ENCODE measurements around the gene SEL1L3.

Gene SEL1L3

GRCh38 chr4:25760048-25760447 lies 102.7 kb downstream of the SEL1L3 start:
- no peak overlapping the region for H3K9ac ChIP-seq (ENCODE audit: low read length)
- no peak overlapping the region for H2AFZ ChIP-seq (ENCODE audit: low read depth, low read length)
- H3K4me2 ChIP-seq (ENCODE audit: low read length): no peak overlapping the region
- TF ChIP-seq EZH2phosphoT487 (IDR thresholded peaks at IDR 0.05; ENCODE audit: low read depth): no peak
- TF ChIP-seq CTCF (IDR thresholded peaks at IDR 0.05; ENCODE audit: low read depth, low read length): no peak
- H3K79me2 ChIP-seq (ENCODE audit: low read length): no peaks in the 10 kb centered on the region
- H4K20me1 ChIP-seq (ENCODE audit: insufficient read depth, low read length): no peaks in the 10 kb centered on the region
- no peaks in the 10 kb centered on the region for H3K27me3 ChIP-seq (ENCODE audit: low read depth, low read length)
- no peak overlapping the region for H3K4me3 ChIP-seq (ENCODE audit: low read length)
- no peaks in the 10 kb centered on the region for H3K9me3 ChIP-seq (ENCODE audit: insufficient read depth, low read length)
- H3K27ac ChIP-seq (ENCODE audit: low read length): no peak overlapping the region
- no peaks in the 10 kb centered on the region for H3K4me1 ChIP-seq (ENCODE audit: low read length)
- H3K36me3 ChIP-seq (replicated peaks; ENCODE audit: low read depth, low read length): peaks cover 53% of the 10 kb centered on the region

- H4K20me1 ChIP-seq (ENCODE audit: insufficient read depth, low read length): no peaks in the 10 kb centered on the region
- H3K4me3 ChIP-seq (ENCODE audit: low read length): no peak overlapping the region
- H2AFZ ChIP-seq (ENCODE audit: low read depth, low read length): no peak overlapping the region
- peaks cover 45% of the 10 kb centered on the region for H3K36me3 ChIP-seq (replicated peaks; ENCODE audit: low read depth, low read length)
- no peak overlapping the region for H3K4me2 ChIP-seq (ENCODE audit: low read length)
- H3K9ac ChIP-seq (ENCODE audit: low read length): no peak overlapping the region
- no peak for TF ChIP-seq EZH2phosphoT487 (IDR thresholded peaks at IDR 0.05; ENCODE audit: low read depth)
- TF ChIP-seq CTCF (IDR thresholded peaks at IDR 0.05; ENCODE audit: low read depth, low read length): no peak
- no peaks in the 10 kb centered on the region for H3K79me2 ChIP-seq (ENCODE audit: low read length)
- no peaks in the 10 kb centered on the region for H3K9me3 ChIP-seq (ENCODE audit: insufficient read depth, low read length)
- H3K27ac ChIP-seq (ENCODE audit: low read length): no peak overlapping the region
- H3K27me3 ChIP-seq (ENCODE audit: low read depth, low read length): no peaks in the 10 kb centered on the region
- no peaks in the 10 kb centered on the region for H3K4me1 ChIP-seq (ENCODE audit: low read length)
Measured at GRCh38 chr4:25759101-25759500, 103.7 kb downstream of the SEL1L3 start.

- Histone ChIP-seq H3K4me2 (ENCODE audit: low read length) (no peak overlapping the region), H3K36me3 (replicated peaks; ENCODE audit: low read depth, low read length) (peaks cover 40% of the 10 kb centered on the region), H3K27me3 (ENCODE audit: low read depth, low read length) (no peaks in the 10 kb centered on the region), H3K9me3 (ENCODE audit: insufficient read depth, low read length) (no peaks in the 10 kb centered on the region), H3K4me3 (ENCODE audit: low read length) (no peak overlapping the region), H2AFZ (ENCODE audit: low read depth, low read length) (no peak overlapping the region), H3K27ac (ENCODE audit: low read length) (no peak overlapping the region), H4K20me1 (ENCODE audit: insufficient read depth, low read length) (no peaks in the 10 kb centered on the region), H3K9ac (ENCODE audit: low read length) (no peak overlapping the region), H3K79me2 (ENCODE audit: low read length) (no peaks in the 10 kb centered on the region), H3K4me1 (ENCODE audit: low read length) (no peaks in the 10 kb centered on the region)
- TF ChIP-seq CTCF (IDR thresholded peaks at IDR 0.05; ENCODE audit: low read depth, low read length) (no peak), EZH2phosphoT487 (IDR thresholded peaks at IDR 0.05; ENCODE audit: low read depth) (no peak)
Measured at GRCh38 chr4:25757452-25757851, 105.3 kb downstream of the SEL1L3 start.

- Histone ChIP-seq H3K4me2 (ENCODE audit: low read length) (no peak overlapping the region), H3K27me3 (ENCODE audit: low read depth, low read length) (no peaks in the 10 kb centered on the region), H4K20me1 (ENCODE audit: insufficient read depth, low read length) (no peaks in the 10 kb centered on the region), H3K4me1 (ENCODE audit: low read length) (no peaks in the 10 kb centered on the region), H3K27ac (ENCODE audit: low read length) (no peak overlapping the region), H3K79me2 (ENCODE audit: low read length) (no peaks in the 10 kb centered on the region), H3K36me3 (replicated peaks; ENCODE audit: low read depth, low read length) (peaks cover 37% of the 10 kb centered on the region), H3K9me3 (ENCODE audit: insufficient read depth, low read length) (no peaks in the 10 kb centered on the region), H2AFZ (ENCODE audit: low read depth, low read length) (no peak overlapping the region), H3K4me3 (ENCODE audit: low read length) (no peak overlapping the region), H3K9ac (ENCODE audit: low read length) (no peak overlapping the region)
- TF ChIP-seq EZH2phosphoT487 (IDR thresholded peaks at IDR 0.05; ENCODE audit: low read depth) (no peak), CTCF (IDR thresholded peaks at IDR 0.05; ENCODE audit: low read depth, low read length) (no peak)
Measured at GRCh38 chr4:25756503-25756902, 106.3 kb downstream of the SEL1L3 start.
